Adrenal gland (tissue), 12 donors: ENCODE results near the gene ZNF236. TPM values are rescaled to one million over a fixed set of nuclear protein-coding genes. Genes with fewer than 3 reads are reported as not detected.

Experiments used
- DNase-seq, 7 donors: peaks; one replicate each; pipeline ENCODE4 v3.0.0-alpha.2; 2019 to 2020
- H3K27ac ChIP-seq, 5 donors: fragments of 200-600 bp; sonication (generic) in 4 of 5; 1 replicate in 3 of 5; 2 replicates in 2 of 5; pipeline versions ENCODE4 v1.5.1 to v1.8.0; 2016 to 2020; ENCODE audit warnings: mild to moderate bottlenecking in 1 of 5
- H3K27me3 ChIP-seq: fragments of 200-600 bp; 2 replicates; pipeline ENCODE4 v1.8.0; 2021
- H3K36me3 ChIP-seq, 2 donors: fragments of 200-600 bp; replicated peaks in 1 of 2; 1 replicate in 1 of 2; 2 replicates in 1 of 2; pipeline versions ENCODE4 v1.5.1 to v1.8.0; 2018 to 2022
- H3K4me1 ChIP-seq, 2 donors: fragments of 200-600 bp; replicated peaks in 1 of 2; 1 replicate in 1 of 2; 2 replicates in 1 of 2; pipeline versions ENCODE4 v1.5.1 to v1.8.0; 2018 to 2021
- H3K4me3 ChIP-seq, 4 donors: fragments of 200-600 bp; sonication (generic) in 3 of 4; one replicate each; pipeline ENCODE4 v1.5.1; 2016 to 2018
- H3K9me3 ChIP-seq, 3 donors: fragments of 200-600 bp; sonication (generic) in 1 of 3; replicated peaks in 1 of 3; 1 replicate in 2 of 3; 2 replicates in 1 of 3; pipeline versions ENCODE4 v1.5.1 to v1.8.0; 2016 to 2021
- CTCF ChIP-seq, 6 experiments: fragments of 450-650 bp in 4 of 6; fragments of 200-600 bp in 2 of 6; sonication (generic) in 1 of 6; IDR thresholded peaks; 1 replicate in 5 of 6; 2 replicates in 1 of 6; pipeline versions ENCODE4 v1.5.1 to v1.8.0; 2016 to 2021; ENCODE audit warnings: antibody characterized with exemption in 6 of 6, mild to moderate bottlenecking in 2 of 6, moderate library complexity in 1 of 6
- POLR2A ChIP-seq, 2 donors: fragments of 450-650 bp; IDR thresholded peaks; one replicate each; pipeline ENCODE4 v1.6.1; 2017; ENCODE audit warnings: antibody characterized with exemption in 2 of 2, mild to moderate bottlenecking in 2 of 2, moderate library complexity in 1 of 2
- WGBS, 4 donors: extraction: QIAGEN DNeasy Blood & Tissue Kit in 2 of 4; methylation state at CpG; one replicate each; pipeline versions ENCODE4 v1.1.5 to v1.1.7; 2013 to 2017; 5-methylcytosine and 5-hydroxymethylcytosine counted together
- intact Hi-C, 2 donors: fragments of 100-400 bp; cut with DNase I; formaldehyde crosslinking; loops; one replicate each; pipeline versions ENCODE4 v1.14.1 to v1.15.0; 2022 to 2023
- polyA plus RNA-seq, 3 donors: library from polyadenylated mRNA; stranded (reverse); fragments of 200-250 nt in 2 of 3; fragments of 350-450 nt in 1 of 3; fragmentation: Illumina TruSeq in 1 of 3; extraction: RNeasy Lipid Tissue Mini Kit (QIAGEN cat#74804) in 1 of 3; gene quantifications; one replicate each; pipeline ENCODE4 v1.2.3, GENCODE V29; 2013 to 2014
- total RNA-seq, 9 donors: library from RNA; depleted of rRNA in 4 of 9; stranded (reverse); fragments of >200 nt in 4 of 9; fragments of 120-200 nt in 1 of 9; fragmentation: NEBNext Ultra II Directional in 1 of 9; extraction: Animal tissue kit (Norgen Biotek cat#: 25700) in 1 of 9; gene quantifications; one replicate each; pipeline versions ENCODE4 v1.1.0 to v1.2.4, GENCODE V29; 2013 to 2023
- donor health status: healthy with polysubstance abuse.
- donor health status: Bipolar disorder and iron deficiency.
- donor health status: DM: yes; HTN: yes; CAD: no.
- donor health status: DM: no; HTN: no; CAD: no.
- donor health status: DM: no; HTN: no; CAD: no.
- donor health status: DM: yes; HTN: yes; CAD: no.

Gene ZNF236
- total and polyA plus RNA-seq, 12 donors: 2.7 to 35.2 (median 8.1) TPM

GRCh38 chr18:76824754-76825153, 2.4 kb downstream of the ZNF236 start:
- H3K4me3 ChIP-seq: no peak overlapping the region
- H3K36me3 ChIP-seq: no peaks in the 10 kb centered on the region
- no peaks in the 10 kb centered on the region for H3K9me3 ChIP-seq
- no peaks in the 10 kb centered on the region for H3K27me3 ChIP-seq
- H3K27ac ChIP-seq: peak overlapping the region in 1 of 5 donors; percentile 99
- WGBS, 4 donors: 67 to 75% (median 73%) methylated on average over 5 of the region's 5 CpGs
- H3K4me1 ChIP-seq: peaks cover 22 to 28% of the 10 kb centered on the region in 2 donors
- DNase-seq: no peak
- no peak for TF ChIP-seq POLR2A (IDR thresholded peaks at IDR 0.05)
- TF ChIP-seq CTCF (IDR thresholded peaks at IDR 0.05): no peak
- intact Hi-C loops: no loop called here

- no peak for TF ChIP-seq CTCF (IDR thresholded peaks at IDR 0.05)
- no peaks in the 10 kb centered on the region for H3K27me3 ChIP-seq
- no peak overlapping the region for H3K27ac ChIP-seq
- no peaks in the 10 kb centered on the region for H3K36me3 ChIP-seq
- intact Hi-C loops: no loop called here
- peak in 1 of 7 donors; percentile 36 for DNase-seq
- no peaks in the 10 kb centered on the region for H3K9me3 ChIP-seq
- WGBS, 4 donors: 73 to 77% (median 75%) methylated on average over 11 of the region's 11 CpGs
- H3K4me3 ChIP-seq: no peak overlapping the region
- peaks cover 12 to 14% of the 10 kb centered on the region in 2 donors for H3K4me1 ChIP-seq
Observed at GRCh38 chr18:76827205-76828200, 5.1 kb downstream of the ZNF236 start.

- no peak overlapping the region for H3K27ac ChIP-seq
- no peaks in the 10 kb centered on the region for H3K36me3 ChIP-seq
- no peak for TF ChIP-seq CTCF (IDR thresholded peaks at IDR 0.05)
- no peak for TF ChIP-seq POLR2A (IDR thresholded peaks at IDR 0.05)
- 91 to 97% (median 96%) methylated on average over 6 of the region's 6 CpGs for WGBS, 4 donors
- H3K4me3 ChIP-seq: no peak overlapping the region
- intact Hi-C loops: no loop called here
- no peaks in the 10 kb centered on the region for H3K9me3 ChIP-seq
- no peak for DNase-seq
- H3K4me1 ChIP-seq: peaks cover 0 to 4% of the 10 kb centered on the region in 2 donors
- no peaks in the 10 kb centered on the region for H3K27me3 ChIP-seq
Observed at GRCh38 chr18:76834379-76834778, 12.0 kb downstream of the ZNF236 start.

- Histone ChIP-seq H3K4me3 (no peak overlapping the region), H3K27ac (no peak overlapping the region), H3K36me3 (no peaks in the 10 kb centered on the region), H3K4me1 (peaks cover 0 to 10% of the 10 kb centered on the region in 2 donors), H3K27me3 (no peaks in the 10 kb centered on the region), H3K9me3 (no peaks in the 10 kb centered on the region)
- TF ChIP-seq CTCF (IDR thresholded peaks at IDR 0.05) (no peak), POLR2A (IDR thresholded peaks at IDR 0.05) (no peak)
- no peak for DNase-seq
- intact Hi-C loops: no loop called here
Observed at GRCh38 chr18:76835380-76835779, 13.0 kb downstream of the ZNF236 start.
